ENCODE results near the gene MALRD1. TPM values are rescaled to one million over a fixed set of nuclear protein-coding genes. Genes with fewer than 3 reads are reported as not detected.

The MALRD1 gene
- total and polyA plus RNA-seq, 2 experiments from 2014 or later: 0.45 TPM; not detected in 1

DNA sequence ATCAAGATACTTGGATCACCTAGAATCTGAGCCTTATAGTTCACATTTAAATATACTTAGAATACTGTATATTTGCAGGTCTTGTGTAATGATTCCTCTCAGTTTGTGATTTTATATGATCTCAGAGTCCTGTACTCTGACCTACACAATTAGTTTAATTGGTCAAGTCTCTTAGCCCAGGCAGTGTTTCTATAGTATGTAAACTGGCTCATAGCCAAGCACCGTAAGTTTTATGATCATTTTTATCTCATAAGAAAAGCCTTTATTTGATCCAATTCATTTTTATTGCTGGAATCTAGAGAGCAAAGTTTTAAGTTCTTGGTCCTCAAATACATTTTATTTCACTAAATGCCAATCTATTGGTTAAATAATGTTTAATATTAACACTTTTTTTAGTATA is 242.2 kb downstream of the MALRD1 start:
- Histone ChIP-seq H3K27me3 (replicated peaks; ENCODE audit: insufficient read depth) (no peaks in the 10 kb centered on the region), H2AFZ (no peak overlapping the region), H3F3A (ENCODE audit: insufficient read depth) (no peaks in the 10 kb centered on the region), H3K4me2 (ENCODE audit: unreplicated experiment) (no peak overlapping the region), H3K4me3 (no peak overlapping the region), H4K20me1 (ENCODE audit: insufficient read depth) (no peaks in the 10 kb centered on the region), H3K9me3 (ENCODE audit: low read depth) (no peaks in the 10 kb centered on the region), H3K27ac (no peak overlapping the region), H3K9me2 (ENCODE audit: insufficient read depth) (no peaks in the 10 kb centered on the region), H3K79me2 (ENCODE audit: insufficient read depth) (no peaks in the 10 kb centered on the region), H3K4me1 (ENCODE audit: insufficient read depth) (no peaks in the 10 kb centered on the region), H3K9ac (no peak overlapping the region), H3K36me3 (ENCODE audit: low read depth) (no peaks in the 10 kb centered on the region)
- no peak for TF ChIP-seq EZH2phosphoT487 (IDR thresholded peaks at IDR 0.05; ENCODE audit: insufficient read depth, low read depth)
- TF ChIP-seq EZH2 (IDR thresholded peaks at IDR 0.05; ENCODE audit: insufficient read depth, poor library complexity, severe bottlenecking): no peak
- in situ Hi-C loops (cut with MboI): no loop called here
- DNase-seq: no peak
- 0 to 3% methylated on average over 1 of the region's 1 CpG for WGBS, 2 experiments (ENCODE audit: low coverage in 1 of 2, low lambda C conversion rate in 2 of 2, missing lambda C conversion rate in 2 of 2)

DNA sequence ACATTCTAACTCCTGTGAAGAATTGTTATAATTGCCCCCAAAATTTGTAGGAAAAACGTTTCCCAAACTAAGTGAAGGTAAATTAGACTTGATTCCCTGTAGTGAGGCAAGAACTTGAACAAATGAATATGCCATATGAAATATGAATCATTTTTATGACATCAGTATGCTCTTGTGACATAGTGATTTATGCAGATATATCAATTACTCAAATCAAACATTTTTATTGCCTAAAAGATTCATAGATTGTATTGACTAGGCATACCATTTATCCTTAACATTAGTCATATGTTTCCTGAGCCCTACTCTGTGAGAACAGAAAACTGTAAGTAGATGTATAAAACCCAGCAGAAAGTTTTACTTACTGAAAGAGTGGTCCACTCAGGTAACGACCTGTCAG is 245.6 kb downstream of the MALRD1 start:
- Histone ChIP-seq H3K9me2 (ENCODE audit: insufficient read depth) (no peaks in the 10 kb centered on the region), H3K4me1 (ENCODE audit: insufficient read depth) (no peaks in the 10 kb centered on the region), H3K4me2 (ENCODE audit: unreplicated experiment) (no peak overlapping the region), H3K27ac (no peak overlapping the region), H3K27me3 (replicated peaks; ENCODE audit: insufficient read depth) (no peaks in the 10 kb centered on the region), H2AFZ (no peak overlapping the region), H3K4me3 (no peak overlapping the region), H3K9ac (no peak overlapping the region), H3K79me2 (ENCODE audit: insufficient read depth) (no peaks in the 10 kb centered on the region), H3K9me3 (ENCODE audit: low read depth) (no peaks in the 10 kb centered on the region), H3K36me3 (ENCODE audit: low read depth) (no peaks in the 10 kb centered on the region), H4K20me1 (ENCODE audit: insufficient read depth) (no peaks in the 10 kb centered on the region), H3F3A (ENCODE audit: insufficient read depth) (no peaks in the 10 kb centered on the region)
- in situ Hi-C loops (cut with MboI): no loop called here
- no peak for DNase-seq
- 6 to 8% methylated on average over 2 of the region's 2 CpGs for WGBS, 2 experiments (ENCODE audit: low coverage in 1 of 2, low lambda C conversion rate in 2 of 2, missing lambda C conversion rate in 2 of 2)
- TF ChIP-seq EZH2 (IDR thresholded peaks at IDR 0.05; ENCODE audit: insufficient read depth, poor library complexity, severe bottlenecking) (no peak), EZH2phosphoT487 (IDR thresholded peaks at IDR 0.05; ENCODE audit: insufficient read depth, low read depth) (no peak)

DNA sequence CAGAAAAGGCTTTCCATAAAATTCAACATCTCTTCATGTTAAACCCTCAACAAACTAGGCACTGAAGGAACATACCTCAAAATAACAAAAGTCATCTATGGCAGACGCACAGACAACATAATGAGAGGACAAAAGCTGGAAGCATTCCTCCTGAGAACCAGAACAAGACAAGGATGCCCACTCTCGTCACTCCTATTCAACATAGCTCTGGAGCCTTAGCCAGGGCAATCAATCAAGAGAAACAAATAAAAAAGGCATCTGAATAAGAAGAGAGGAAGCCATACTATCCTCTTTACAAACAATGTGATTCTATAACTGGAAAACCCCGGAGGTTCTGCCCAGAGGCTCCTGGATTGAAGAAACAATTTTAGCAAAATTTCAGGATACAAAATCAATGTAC is 251.0 kb downstream of the MALRD1 start:
- no peaks in the 10 kb centered on the region for H3K79me2 ChIP-seq (ENCODE audit: insufficient read depth)
- in situ Hi-C loops (cut with MboI): no loop called here
- no peaks in the 10 kb centered on the region for H3K9me2 ChIP-seq (ENCODE audit: insufficient read depth)
- no peaks in the 10 kb centered on the region for H3F3A ChIP-seq (ENCODE audit: insufficient read depth)
- no peak overlapping the region for H2AFZ ChIP-seq
- H3K36me3 ChIP-seq (ENCODE audit: low read depth): no peaks in the 10 kb centered on the region
- no peaks in the 10 kb centered on the region for H3K9me3 ChIP-seq (ENCODE audit: low read depth)
- no peak overlapping the region for H3K4me3 ChIP-seq
- H3K9ac ChIP-seq: no peak overlapping the region
- no peaks in the 10 kb centered on the region for H3K4me1 ChIP-seq (ENCODE audit: insufficient read depth)
- no peak overlapping the region for H3K27ac ChIP-seq
- TF ChIP-seq EZH2phosphoT487 (IDR thresholded peaks at IDR 0.05; ENCODE audit: insufficient read depth, low read depth): no peak
- no peak for TF ChIP-seq EZH2 (IDR thresholded peaks at IDR 0.05; ENCODE audit: insufficient read depth, poor library complexity, severe bottlenecking)
- no peaks in the 10 kb centered on the region for H3K27me3 ChIP-seq (replicated peaks; ENCODE audit: insufficient read depth)
- no peak for DNase-seq
- H3K4me2 ChIP-seq (ENCODE audit: unreplicated experiment): no peak overlapping the region
- WGBS, 2 experiments (ENCODE audit: low coverage in 1 of 2, low lambda C conversion rate in 2 of 2, missing lambda C conversion rate in 2 of 2): 34 to 40% methylated on average over 3 of the region's 3 CpGs
- H4K20me1 ChIP-seq (ENCODE audit: insufficient read depth): no peaks in the 10 kb centered on the region

DNA sequence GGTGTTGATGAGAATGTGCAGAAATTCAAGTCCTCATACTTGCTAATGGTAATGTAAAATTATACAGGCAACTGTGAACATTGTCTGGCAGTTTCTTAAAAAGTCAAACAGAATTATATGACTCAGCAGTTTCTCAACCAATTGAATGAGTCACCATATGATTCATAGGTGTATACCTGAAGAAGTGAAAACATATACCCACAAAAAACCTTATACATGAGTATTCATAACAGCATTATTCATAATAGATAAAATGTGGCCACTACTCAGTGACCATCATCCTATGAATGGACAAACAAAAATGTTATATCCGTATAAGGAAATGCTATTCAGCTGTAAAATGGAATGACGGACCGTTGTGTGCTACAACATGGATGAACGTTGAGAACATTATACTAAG is 253.5 kb downstream of the MALRD1 start:
- Histone ChIP-seq H2AFZ (no peak overlapping the region), H4K20me1 (ENCODE audit: insufficient read depth) (no peaks in the 10 kb centered on the region), H3F3A (ENCODE audit: insufficient read depth) (no peaks in the 10 kb centered on the region), H3K27me3 (replicated peaks; ENCODE audit: insufficient read depth) (no peaks in the 10 kb centered on the region), H3K79me2 (ENCODE audit: insufficient read depth) (no peaks in the 10 kb centered on the region), H3K9me2 (ENCODE audit: insufficient read depth) (no peaks in the 10 kb centered on the region), H3K27ac (no peak overlapping the region), H3K36me3 (ENCODE audit: low read depth) (no peaks in the 10 kb centered on the region), H3K4me1 (ENCODE audit: insufficient read depth) (no peaks in the 10 kb centered on the region), H3K9ac (no peak overlapping the region), H3K4me2 (ENCODE audit: unreplicated experiment) (no peak overlapping the region), H3K4me3 (no peak overlapping the region), H3K9me3 (ENCODE audit: low read depth) (no peaks in the 10 kb centered on the region)
- peak; percentile 33 for DNase-seq
- TF ChIP-seq EZH2phosphoT487 (IDR thresholded peaks at IDR 0.05; ENCODE audit: insufficient read depth, low read depth) (no peak), EZH2 (IDR thresholded peaks at IDR 0.05; ENCODE audit: insufficient read depth, poor library complexity, severe bottlenecking) (no peak)
- WGBS, 2 experiments (ENCODE audit: low coverage in 1 of 2, low lambda C conversion rate in 2 of 2, missing lambda C conversion rate in 2 of 2): 61 to 65% methylated on average over 4 of the region's 4 CpGs
- in situ Hi-C loops (cut with MboI): no loop called here

DNA sequence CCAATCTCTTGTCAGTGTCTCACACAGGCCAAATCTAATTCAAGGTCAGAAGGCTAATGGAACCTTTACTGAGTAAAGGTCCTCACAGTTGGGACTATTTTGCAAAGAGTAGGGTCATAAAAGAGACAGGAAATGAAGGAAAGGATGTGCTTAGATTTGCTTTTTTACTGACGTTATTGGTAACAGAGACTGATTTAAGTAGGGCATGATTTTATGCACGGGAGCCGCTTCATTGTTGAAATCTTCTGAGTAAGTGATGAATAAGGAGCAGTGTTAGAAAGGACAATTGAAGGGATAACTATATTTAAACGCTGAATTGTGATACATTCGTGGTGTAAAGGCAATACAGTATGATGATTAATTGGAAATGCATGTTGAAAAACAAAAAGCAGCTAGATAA is 261.5 kb downstream of the MALRD1 start:
- Histone ChIP-seq H3K9ac (no peak overlapping the region), H3K9me2 (ENCODE audit: insufficient read depth) (no peaks in the 10 kb centered on the region), H3K4me2 (ENCODE audit: unreplicated experiment) (no peak overlapping the region)

More for the DNA sequence above, 261.5 kb downstream of the MALRD1 start:
- 18 to 23% methylated on average over 5 of the region's 5 CpGs for WGBS, 2 experiments (ENCODE audit: low coverage in 1 of 2, low lambda C conversion rate in 2 of 2, missing lambda C conversion rate in 2 of 2)
- DNase-seq: no peak
- H3K36me3 ChIP-seq (ENCODE audit: low read depth): no peaks in the 10 kb centered on the region
- H3K9me3 ChIP-seq (ENCODE audit: low read depth): no peaks in the 10 kb centered on the region
- H4K20me1 ChIP-seq (ENCODE audit: insufficient read depth): no peaks in the 10 kb centered on the region
- H2AFZ ChIP-seq: no peak overlapping the region; the same call in 1 of the 2 replicates
- H3K27me3 ChIP-seq (replicated peaks; ENCODE audit: insufficient read depth): no peaks in the 10 kb centered on the region
- no peak overlapping the region for H3K4me3 ChIP-seq
- H3K4me1 ChIP-seq (ENCODE audit: insufficient read depth): no peaks in the 10 kb centered on the region
- TF ChIP-seq EZH2 (IDR thresholded peaks at IDR 0.05; ENCODE audit: insufficient read depth, poor library complexity, severe bottlenecking) (no peak), EZH2phosphoT487 (IDR thresholded peaks at IDR 0.05; ENCODE audit: insufficient read depth, low read depth) (no peak)
- H3F3A ChIP-seq (ENCODE audit: insufficient read depth): no peaks in the 10 kb centered on the region
- no peaks in the 10 kb centered on the region for H3K79me2 ChIP-seq (ENCODE audit: insufficient read depth)
- no peak overlapping the region for H3K27ac ChIP-seq
- in situ Hi-C loops (cut with MboI): no loop called here

Measured in GM23248 (cell line).